HG02623 (cell line): ENCODE measurements around the gene CA4.

Source experiments
- ATAC-seq: cut with Tn5 transposase; IDR thresholded peaks from one replicate; pipeline ENCODE4 v1.9.1; 2021; ENCODE audit warnings: moderate library complexity; ENCODE audit not compliant: unreplicated experiment

Gene CA4

GRCh38 chr17:60154616-60155426 lies 5.0 kb downstream of the CA4 start:
- ATAC-seq: no peak

GRCh38 chr17:60155427-60155814 lies 5.6 kb downstream of the CA4 start:
- no peak for ATAC-seq

GRCh38 chr17:60155815-60156214 lies 6.0 kb downstream of the CA4 start:
- no peak for ATAC-seq

- no peak for ATAC-seq
Measured at GRCh38 chr17:60156746-60157145, 7.0 kb downstream of the CA4 start.

- ATAC-seq: no peak
Measured at GRCh38 chr17:60157487-60158040, 7.8 kb downstream of the CA4 start.

- no peak for ATAC-seq
Measured at GRCh38 chr17:60158751-60159478, 9.1 kb downstream of the CA4 start.

GRCh38 chr17:60159479-60159866 lies 9.7 kb downstream of the CA4 start:
- ATAC-seq: no peak

- ATAC-seq: no peak
Measured at GRCh38 chr17:60160829-60161501, 11.2 kb downstream of the CA4 start.

- ATAC-seq: no peak
Measured at GRCh38 chr17:60161598-60162330, 12.0 kb downstream of the CA4 start.

GRCh38 chr17:60163108-60163784 lies 13.5 kb downstream of the CA4 start:
- no peak for ATAC-seq

- ATAC-seq: no peak
Measured at GRCh38 chr17:60164164-60164563, 14.4 kb downstream of the CA4 start.

- no peak for ATAC-seq
Measured at GRCh38 chr17:60164697-60165096, 14.9 kb downstream of the CA4 start.

GRCh38 chr17:60165223-60165622 lies 15.4 kb downstream of the CA4 start:
- ATAC-seq: no peak

- ATAC-seq: no peak
Measured at GRCh38 chr17:60165971-60166370, 16.2 kb downstream of the CA4 start.

GRCh38 chr17:60167065-60167741 lies 17.4 kb downstream of the CA4 start:
- ATAC-seq: no peak

GRCh38 chr17:60168654-60169053 lies 18.9 kb downstream of the CA4 start:
- ATAC-seq: no peak

- ATAC-seq: no peak
Measured at GRCh38 chr17:60169921-60170817, 20.4 kb downstream of the CA4 start.

GRCh38 chr17:60170835-60171752 lies 21.3 kb downstream of the CA4 start:
- ATAC-seq: no peak
